Stomach smooth muscle (tissue), 2 donors: ENCODE data around the gene FBXL16.

ENCODE experiments used
- H3K27ac ChIP-seq: one replicate; pipeline ENCODE4 v1.7.0; 2013; ENCODE audit warnings: mild to moderate bottlenecking, low read length, inconsistent platforms
- H3K27me3 ChIP-seq, 2 donors: one replicate each; pipeline ENCODE4 v1.7.0; 2013; ENCODE audit warnings: low read length in 2 of 2; ENCODE audit not compliant: insufficient read depth in 2 of 2, control insufficient read depth in 1 of 2
- H3K36me3 ChIP-seq, 2 donors: one replicate each; pipeline ENCODE4 v1.7.0; 2013; ENCODE audit warnings: low read length in 2 of 2; ENCODE audit not compliant: control insufficient read depth in 2 of 2, insufficient read depth in 2 of 2
- H3K4me1 ChIP-seq: one replicate; pipeline ENCODE4 v1.7.0; 2013; ENCODE audit warnings: low read length; ENCODE audit not compliant: control insufficient read depth, insufficient read depth
- H3K4me3 ChIP-seq, 2 donors: one replicate each; pipeline ENCODE4 v1.7.0; 2013; ENCODE audit warnings: low read length in 2 of 2
- H3K9ac ChIP-seq, 2 donors: one replicate each; pipeline ENCODE4 v1.7.0; 2013; ENCODE audit warnings: low read length in 2 of 2, mild to moderate bottlenecking in 1 of 2
- H3K9me3 ChIP-seq, 2 donors: one replicate each; pipeline ENCODE4 v1.7.0; 2013; ENCODE audit warnings: low read length in 2 of 2; ENCODE audit not compliant: control insufficient read depth in 2 of 2
- donor health status: healthy.
- donor health status: Pancreatic carcinoma.

FBXL16 gene

GRCh38 chr16:727291-727977 is 21.8 kb upstream of the FBXL16 start:
- no peak overlapping the region for H3K9ac ChIP-seq
- H3K36me3 ChIP-seq, result peaks cover 0 to 2% of the 10 kb centered on the region in 2 donors
- H3K4me1 ChIP-seq, result peaks cover 22% of the 10 kb centered on the region
- H3K4me3 ChIP-seq, result peak overlapping the region; percentile 19 to 69
- peaks cover 22 to 26% of the 10 kb centered on the region in 2 donors for H3K27me3 ChIP-seq
- H3K27ac ChIP-seq, result no peak overlapping the region
- H3K9me3 ChIP-seq, result no peaks in the 10 kb centered on the region

GRCh38 chr16:726438-727290 is 21.1 kb upstream of the FBXL16 start, which contains the start of the genes CCDC78 and HAGHL:
TSS of gene CCDC78 (minus strand) at chr16:726443. CDS start at chr16:726367, 76 bp downstream.
TSS of gene HAGHL (plus strand) at chr16:727106. CDS start at chr16:727510, 404 bp downstream.
- Histone ChIP-seq H3K9ac (no peak within 1 kb of the TSS), H3K9me3 (no peaks in the 10 kb centered on the region), H3K27ac (no peak within 1 kb of the TSS), H3K27me3 (peaks cover 22 to 26% of the 10 kb centered on the region in 2 donors), H3K4me1 (peaks cover 28% of the 10 kb centered on the region), H3K4me3 (peak within 1 kb of the TSS; percentile 19 to 69), H3K36me3 (no peaks in the 10 kb centered on the region)

- Histone ChIP-seq H3K9me3 (no peaks in the 10 kb centered on the region), H3K4me3 (no peak overlapping the region), H3K9ac (no peak overlapping the region), H3K27me3 (peaks cover 22 to 26% of the 10 kb centered on the region in 2 donors), H3K36me3 (no peaks in the 10 kb centered on the region), H3K4me1 (peaks cover 34% of the 10 kb centered on the region), H3K27ac (no peak overlapping the region)
Observed at GRCh38 chr16:726188-726437, 20.5 kb upstream of the FBXL16 start.

- no peaks in the 10 kb centered on the region for H3K36me3 ChIP-seq
- peaks cover 22 to 26% of the 10 kb centered on the region in 2 donors for H3K27me3 ChIP-seq
- no peaks in the 10 kb centered on the region for H3K9me3 ChIP-seq
- no peak overlapping the region for H3K4me3 ChIP-seq
- H3K4me1 ChIP-seq, result peaks cover 38% of the 10 kb centered on the region
- H3K9ac ChIP-seq, result no peak overlapping the region
- H3K27ac ChIP-seq, result no peak overlapping the region
Observed at GRCh38 chr16:725463-726187, 20.0 kb upstream of the FBXL16 start.

GRCh38 chr16:725041-725376 is 19.4 kb upstream of the FBXL16 start:
- peaks cover 22 to 26% of the 10 kb centered on the region in 2 donors for H3K27me3 ChIP-seq
- no peak overlapping the region for H3K4me3 ChIP-seq
- no peaks in the 10 kb centered on the region for H3K9me3 ChIP-seq
- peaks cover 44% of the 10 kb centered on the region for H3K4me1 ChIP-seq
- H3K27ac ChIP-seq, result no peak overlapping the region
- H3K9ac ChIP-seq, result no peak overlapping the region
- H3K36me3 ChIP-seq, result no peaks in the 10 kb centered on the region

GRCh38 chr16:724188-725040 is 18.8 kb upstream of the FBXL16 start:
- Histone ChIP-seq H3K4me3 (no peak overlapping the region), H3K27ac (no peak overlapping the region), H3K36me3 (no peaks in the 10 kb centered on the region), H3K27me3 (peaks cover 22 to 26% of the 10 kb centered on the region in 2 donors), H3K4me1 (peaks cover 50% of the 10 kb centered on the region), H3K9ac (no peak overlapping the region), H3K9me3 (no peaks in the 10 kb centered on the region)

- peaks cover 55% of the 10 kb centered on the region for H3K4me1 ChIP-seq
- no peak overlapping the region for H3K4me3 ChIP-seq
- H3K27ac ChIP-seq, result no peak overlapping the region
- no peaks in the 10 kb centered on the region for H3K9me3 ChIP-seq
- H3K9ac ChIP-seq, result no peak overlapping the region
- H3K36me3 ChIP-seq, result no peaks in the 10 kb centered on the region
- H3K27me3 ChIP-seq, result peaks cover 22 to 26% of the 10 kb centered on the region in 2 donors
Observed at GRCh38 chr16:723695-724094, 18.1 kb upstream of the FBXL16 start.

GRCh38 chr16:722835-723633 is 17.4 kb upstream of the FBXL16 start:
- H3K27ac ChIP-seq, result no peak overlapping the region

GRCh38 chr16:721765-722540 is 16.4 kb upstream of the FBXL16 start:
- no peak overlapping the region for H3K27ac ChIP-seq
- H3K9ac ChIP-seq, result no peak overlapping the region
- H3K4me3 ChIP-seq, result peak overlapping the region; percentile 75 to 84
- H3K27me3 ChIP-seq, result peaks cover 13 to 18% of the 10 kb centered on the region in 2 donors
- H3K9me3 ChIP-seq, result no peaks in the 10 kb centered on the region
- H3K4me1 ChIP-seq, result peaks cover 48% of the 10 kb centered on the region
- H3K36me3 ChIP-seq, result no peaks in the 10 kb centered on the region

More at GRCh38 chr16:722835-723633, 17.4 kb upstream of the FBXL16 start:
- Histone ChIP-seq H3K36me3 (no peaks in the 10 kb centered on the region), H3K9me3 (no peaks in the 10 kb centered on the region), H3K27me3 (peaks cover 20 to 26% of the 10 kb centered on the region in 2 donors), H3K9ac (no peak overlapping the region), H3K4me3 (no peak overlapping the region), H3K4me1 (peaks cover 51% of the 10 kb centered on the region)
